Tibial artery (tissue), 4 donors: Measurements from ENCODE around the gene ADRM1.

Experiments
- DNase-seq, 2 donors: peaks; one replicate each; pipeline ENCODE4 v3.0.0-alpha.2; 2019
- H3K27ac ChIP-seq, 2 donors: fragments of 200-600 bp; sonication (generic) in 1 of 2; 1 replicate in 1 of 2; 2 replicates in 1 of 2; pipeline ENCODE4 v1.5.1; 2018 to 2019; ENCODE audit warnings: mild to moderate bottlenecking in 1 of 2
- H3K27me3 ChIP-seq, 2 donors: fragments of 200-600 bp; sonication (generic) in 1 of 2; one replicate each; pipeline versions ENCODE4 v1.5.1 to v1.6.0; 2016 to 2019
- H3K36me3 ChIP-seq, 3 donors: fragments of 200-600 bp; sonication (generic) in 2 of 3; one replicate each; pipeline ENCODE4 v1.5.1; 2016 to 2019; ENCODE audit warnings: mild to moderate bottlenecking in 2 of 3
- H3K4me1 ChIP-seq, 4 donors: fragments of 200-600 bp; sonication (generic) in 2 of 4; 1 replicate in 3 of 4; 2 replicates in 1 of 4; pipeline ENCODE4 v1.5.1; 2016 to 2019
- H3K4me3 ChIP-seq, 2 donors: fragments of 200-600 bp; sonication (generic) in 1 of 2; 1 replicate in 1 of 2; 2 replicates in 1 of 2; pipeline ENCODE4 v1.5.1; 2018 to 2019; ENCODE audit warnings: mild to moderate bottlenecking in 2 of 2
- H3K9me3 ChIP-seq, 3 donors: fragments of 200-600 bp; sonication (generic) in 1 of 3; one replicate each; pipeline ENCODE4 v1.5.1; 2016 to 2019
- CTCF ChIP-seq, 2 experiments: fragments of 200-600 bp in 1 of 2; fragments of 450-650 bp in 1 of 2; IDR thresholded peaks; one replicate each; pipeline ENCODE4 v1.5.1; 2017 to 2019; ENCODE audit warnings: antibody characterized with exemption in 2 of 2, mild to moderate bottlenecking in 1 of 2, moderate library complexity in 1 of 2
- intact Hi-C: fragments of 100-400 bp; cut with DNase I; formaldehyde crosslinking; loops from one replicate; pipeline ENCODE4 v1.15.0; 2023; ENCODE audit warnings: low total_unique reads

Gene ADRM1

DNA sequence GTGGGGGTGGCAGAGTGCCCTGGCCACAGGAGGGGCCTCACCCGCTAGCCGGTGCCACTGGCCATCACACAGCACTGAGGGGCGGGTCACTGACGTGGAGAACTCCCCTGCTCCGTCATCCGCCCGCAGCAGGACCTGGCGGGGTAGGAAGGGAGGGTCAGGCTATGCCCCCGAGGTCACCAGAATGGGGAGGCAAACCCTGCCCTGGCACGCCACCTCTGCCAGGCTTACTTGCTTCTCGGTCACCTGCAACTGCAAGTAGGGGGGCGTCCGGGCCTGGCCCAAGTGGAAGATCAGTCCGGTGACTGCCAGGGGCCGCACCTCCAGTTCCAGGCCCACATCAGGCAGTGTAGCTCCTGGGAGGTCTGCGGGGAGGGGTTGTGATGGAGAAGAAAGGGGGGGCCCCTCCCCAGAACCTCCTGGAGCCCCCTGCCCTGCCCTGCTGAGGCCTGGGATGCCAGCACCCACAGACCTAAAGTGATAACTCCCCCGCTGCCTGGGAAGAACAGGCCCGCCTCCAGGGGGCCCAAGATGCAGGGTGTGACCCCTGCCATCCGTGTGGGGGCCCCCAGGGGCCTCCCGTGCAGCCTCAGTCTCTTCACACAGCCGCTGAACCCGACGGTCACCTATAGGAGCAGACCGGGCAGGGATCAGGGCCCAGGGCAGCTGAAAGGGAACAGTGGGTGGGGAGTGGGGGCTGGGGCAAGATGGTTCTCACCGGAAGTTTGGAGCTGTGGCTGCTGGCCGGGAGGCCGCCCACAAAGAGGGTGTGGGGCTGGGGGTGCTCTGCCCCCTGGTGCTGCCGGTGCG is 7.4 kb downstream of the ADRM1 start:
- H3K4me3 ChIP-seq, result no peak overlapping the region
- no peak overlapping the region for H3K27ac ChIP-seq
- H3K4me1 ChIP-seq, result peaks cover 0 to 10% (median 5%) of the 10 kb centered on the region in 4 donors
- peaks cover 84 to 99% (median 97%) of the 10 kb centered on the region in 3 donors for H3K36me3 ChIP-seq
- DNase-seq, result no peak
- no peaks in the 10 kb centered on the region for H3K27me3 ChIP-seq
- no peak for TF ChIP-seq CTCF (IDR thresholded peaks at IDR 0.05)
- intact Hi-C loops, result no loop called here
- H3K9me3 ChIP-seq, result no peaks in the 10 kb centered on the region

DNA sequence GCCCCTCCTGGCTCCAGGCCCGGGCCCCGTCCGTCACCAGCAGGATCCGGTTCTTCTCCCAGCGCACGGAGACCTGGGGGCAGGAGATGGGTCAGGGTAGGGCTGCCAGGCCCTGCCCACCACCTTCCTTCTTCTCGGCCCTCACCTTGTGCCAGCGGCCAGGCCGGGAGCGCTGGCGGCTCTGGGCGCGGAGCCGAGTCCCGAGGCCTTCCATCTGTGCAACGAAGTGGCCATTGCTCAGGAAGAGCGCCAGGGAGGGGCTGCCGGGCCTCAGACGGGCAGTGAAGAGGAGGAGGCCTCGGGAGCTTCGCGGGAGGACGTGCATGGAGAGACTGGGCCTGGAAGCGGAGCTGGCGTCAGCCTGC is 7.9 kb downstream of the ADRM1 start:
- no peak for TF ChIP-seq CTCF (IDR thresholded peaks at IDR 0.05)
- H3K9me3 ChIP-seq, result no peaks in the 10 kb centered on the region
- H3K4me1 ChIP-seq, result peaks cover 0 to 4% (median under 1%) of the 10 kb centered on the region in 4 donors
- intact Hi-C loops, result no loop called here
- H3K36me3 ChIP-seq, result peaks cover 90 to 99% (median 98%) of the 10 kb centered on the region in 3 donors
- H3K27me3 ChIP-seq, result no peaks in the 10 kb centered on the region
- H3K4me3 ChIP-seq, result no peak overlapping the region
- H3K27ac ChIP-seq, result no peak overlapping the region
- DNase-seq, result no peak

- Histone ChIP-seq H3K27ac (no peak overlapping the region), H3K4me1 (peaks cover 0 to 2% (median 0%) of the 10 kb centered on the region in 4 donors), H3K4me3 (no peak overlapping the region), H3K27me3 (no peaks in the 10 kb centered on the region), H3K9me3 (no peaks in the 10 kb centered on the region), H3K36me3 (peaks cover 94 to 99% (median 98%) of the 10 kb centered on the region in 3 donors)
- no peak for DNase-seq
- no peak for TF ChIP-seq CTCF (IDR thresholded peaks at IDR 0.05)
- intact Hi-C loops, result no loop called here
These were observed 8.4 kb downstream of the ADRM1 start for GRCh38 chr20:62311150-62311549.

DNA sequence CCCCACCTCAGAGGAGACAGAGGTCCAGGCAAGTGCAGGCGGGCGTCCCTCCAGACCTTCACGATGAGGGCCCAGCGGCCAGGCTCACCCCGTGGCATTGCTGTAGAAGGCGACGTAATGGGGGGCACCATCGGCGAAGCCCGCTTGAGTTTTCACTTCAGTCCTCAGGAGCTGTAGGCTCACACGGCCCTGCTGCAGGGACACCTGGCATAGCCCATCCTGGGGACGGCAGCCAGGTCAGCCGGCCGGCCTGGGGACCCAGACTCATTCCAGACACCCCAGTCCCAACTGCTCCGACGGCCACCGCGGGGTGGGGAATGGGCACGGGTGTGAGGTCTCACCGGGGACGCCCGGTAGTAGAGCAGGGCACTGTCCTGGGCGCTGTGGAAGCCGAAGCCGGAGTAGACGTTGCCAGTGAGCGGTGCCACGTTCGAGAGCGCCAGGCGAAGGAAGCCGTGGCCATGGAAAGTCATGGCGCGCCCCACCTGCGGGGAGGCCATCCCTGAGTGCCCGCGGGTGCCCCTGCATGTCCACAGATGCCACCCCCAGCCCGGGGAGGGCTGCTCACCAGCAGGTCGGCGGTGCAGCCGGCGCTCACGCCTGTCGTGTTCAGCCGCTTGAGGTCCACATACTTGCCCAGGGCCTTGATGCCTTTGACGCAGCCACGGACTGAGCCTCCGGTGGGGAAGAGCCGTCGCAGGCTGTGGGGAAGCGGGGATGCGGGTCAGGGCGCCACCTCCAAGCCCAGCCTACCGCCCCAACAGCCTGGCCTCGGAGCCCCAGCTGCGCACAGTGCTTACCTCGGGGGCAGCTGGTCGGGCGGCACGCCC is 9.2 kb downstream of the ADRM1 start:
- H3K36me3 ChIP-seq, result peaks cover 94 to 99% (median 98%) of the 10 kb centered on the region in 3 donors
- no peak overlapping the region for H3K27ac ChIP-seq

GRCh38 chr20:62312662-62312977 is 9.8 kb downstream of the ADRM1 start:
- Histone ChIP-seq H3K9me3 (no peaks in the 10 kb centered on the region), H3K4me3 (no peak overlapping the region), H3K27ac (no peak overlapping the region), H3K36me3 (peaks cover 95 to 99% (median 98%) of the 10 kb centered on the region in 3 donors), H3K27me3 (no peaks in the 10 kb centered on the region), H3K4me1 (no peaks in the 10 kb centered on the region)
- intact Hi-C loops, result no loop called here
- TF ChIP-seq CTCF (IDR thresholded peaks at IDR 0.05), result no peak
- DNase-seq, result no peak

More for the DNA sequence above, 9.2 kb downstream of the ADRM1 start:
- no peaks in the 10 kb centered on the region for H3K9me3 ChIP-seq
- intact Hi-C loops, result no loop called here
- no peak for TF ChIP-seq CTCF (IDR thresholded peaks at IDR 0.05)
- no peak for DNase-seq
- H3K27me3 ChIP-seq, result no peaks in the 10 kb centered on the region
- H3K4me1 ChIP-seq, result no peaks in the 10 kb centered on the region
- H3K4me3 ChIP-seq, result no peak overlapping the region
